ENCODE measurements around the gene SLX4IP. TPM values are rescaled to one million over a fixed set of nuclear protein-coding genes. Genes with fewer than 3 reads are reported as not detected.

Gene SLX4IP
- total and polyA plus RNA-seq, 2 donors (not counting 3 experiments of a cell fraction or from before 2014, with no cell fraction given), result 1.9 to 4.5 TPM

DNA sequence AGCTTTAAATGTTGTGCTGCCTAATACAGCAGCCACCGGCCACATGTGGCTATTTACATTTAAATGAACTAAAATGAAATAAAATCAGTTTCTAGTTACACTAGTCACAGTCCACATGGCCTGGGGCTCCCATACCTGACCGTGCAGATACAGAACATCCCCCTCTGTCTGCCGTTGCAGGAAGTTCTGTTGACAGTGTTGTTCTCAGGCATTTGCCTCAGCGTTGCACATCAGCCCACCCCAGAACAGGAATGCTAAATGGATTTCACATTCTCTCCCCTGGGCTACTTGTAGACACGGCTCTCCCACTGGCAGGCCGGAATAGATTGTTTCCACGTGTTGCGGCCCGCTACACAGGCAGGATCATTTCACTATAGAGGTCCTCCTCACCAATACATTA, 212.4 kb downstream of the SLX4IP start:
- no TSS peak for BruUV-seq (replicated peaks)
- DNase-seq (ENCODE audit: low read depth, low spot score), result no peak
- intact Hi-C loops (cut with micrococcal nuclease), result no loop called here
- H3K36me3 ChIP-seq (ENCODE audit: control insufficient read depth in 2 of 2, extremely low read depth in 1 of 2, insufficient read depth in 2 of 2, low read length in 2 of 2), result peaks cover 16 to 60% of the 10 kb centered on the region in 2 experiments
- H3K4me1 ChIP-seq (ENCODE audit: control insufficient read depth, extremely low read depth, insufficient read depth, low read length), result peaks cover 8% of the 10 kb centered on the region
- ChIA-PET CTCF (no interaction called here), POLR2A (no interaction called here)
- H3K4me3 ChIP-seq (replicated peaks in 1 of 3; ENCODE audit: insufficient read depth in 1 of 3, low read depth in 1 of 3, low read length in 3 of 3), result no peak overlapping the region
- no peaks in the 10 kb centered on the region for H4K20me1 ChIP-seq (replicated peaks; ENCODE audit: control insufficient read depth, extremely low read depth, insufficient read depth, low read length)
- no peaks in the 10 kb centered on the region for H3K9me3 ChIP-seq (replicated peaks; ENCODE audit: control insufficient read depth, insufficient read depth, low read length)
- no peak for FAIRE-seq
- H3K9me1 ChIP-seq (replicated peaks; ENCODE audit: control insufficient read depth, extremely low read depth, insufficient read depth, low read length), result no peaks in the 10 kb centered on the region
- H3K9ac ChIP-seq (replicated peaks; ENCODE audit: extremely low read depth, insufficient read depth, low read length), result no peak overlapping the region
- TF ChIP-seq JUN (IDR thresholded peaks at IDR 0.05; ENCODE audit: borderline replicate concordance, insufficient read depth, insufficient read length, low read depth) (no peak), POLR2AphosphoS5 (IDR thresholded peaks at IDR 0.05; ENCODE audit: insufficient read depth, low read depth, low read length) (no peak)
- TF ChIP-seq, protein P1, sequence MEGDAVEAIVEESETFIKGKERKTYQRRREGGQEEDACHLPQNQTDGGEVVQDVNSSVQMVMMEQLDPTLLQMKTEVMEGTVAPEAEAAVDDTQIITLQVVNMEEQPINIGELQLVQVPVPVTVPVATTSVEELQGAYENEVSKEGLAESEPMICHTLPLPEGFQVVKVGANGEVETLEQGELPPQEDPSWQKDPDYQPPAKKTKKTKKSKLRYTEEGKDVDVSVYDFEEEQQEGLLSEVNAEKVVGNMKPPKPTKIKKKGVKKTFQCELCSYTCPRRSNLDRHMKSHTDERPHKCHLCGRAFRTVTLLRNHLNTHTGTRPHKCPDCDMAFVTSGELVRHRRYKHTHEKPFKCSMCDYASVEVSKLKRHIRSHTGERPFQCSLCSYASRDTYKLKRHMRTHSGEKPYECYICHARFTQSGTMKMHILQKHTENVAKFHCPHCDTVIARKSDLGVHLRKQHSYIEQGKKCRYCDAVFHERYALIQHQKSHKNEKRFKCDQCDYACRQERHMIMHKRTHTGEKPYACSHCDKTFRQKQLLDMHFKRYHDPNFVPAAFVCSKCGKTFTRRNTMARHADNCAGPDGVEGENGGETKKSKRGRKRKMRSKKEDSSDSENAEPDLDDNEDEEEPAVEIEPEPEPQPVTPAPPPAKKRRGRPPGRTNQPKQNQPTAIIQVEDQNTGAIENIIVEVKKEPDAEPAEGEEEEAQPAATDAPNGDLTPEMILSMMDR (IDR thresholded peaks at IDR 0.05; ENCODE audit: extremely low read depth in 1 of 2, insufficient read depth in 1 of 2, low read depth in 1 of 2, low read length in 2 of 2), result peak in 1 of 2 donors; percentile 18
- H3K27me3 ChIP-seq (ENCODE audit: control insufficient read depth in 2 of 2, insufficient read depth in 2 of 2, low read length in 2 of 2), result no peaks in the 10 kb centered on the region
- no peak overlapping the region for H2AFZ ChIP-seq (ENCODE audit: low read depth, low read length)
- dilution Hi-C loops (cut with MboI; ENCODE audit: extremely low pct_ligation_motif_present, low sequenced_read_pairs), result no loop called here
- H3K27ac ChIP-seq (ENCODE audit: insufficient read depth, low read depth, low read length), result no peak overlapping the region
- no peaks in the 10 kb centered on the region for H3K79me2 ChIP-seq (ENCODE audit: control insufficient read depth, insufficient read depth, low read length)
- no peak overlapping the region for H3K4me2 ChIP-seq (ENCODE audit: insufficient read depth, low read length)

DNA sequence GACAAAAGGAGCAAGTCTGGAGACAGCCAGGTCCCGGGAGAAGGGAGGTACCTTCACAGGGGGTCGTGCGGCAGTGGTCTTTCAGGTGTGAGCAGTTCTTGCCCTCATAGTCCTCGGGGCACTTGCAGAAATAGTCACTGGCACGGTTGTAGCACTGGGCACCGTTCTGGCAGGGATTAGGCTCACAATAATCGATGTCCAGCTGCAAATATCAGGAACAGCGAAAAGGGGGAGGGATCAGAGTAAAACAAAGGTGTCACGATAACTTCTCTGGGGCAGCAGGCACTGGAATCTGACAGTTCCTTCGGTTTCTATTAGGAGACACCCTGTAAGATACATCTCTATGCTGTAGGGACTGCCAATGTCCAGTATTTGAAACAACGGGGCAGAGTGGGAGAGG, 212.8 kb downstream of the SLX4IP start:
- Histone ChIP-seq H4K20me1 (replicated peaks; ENCODE audit: control insufficient read depth, extremely low read depth, insufficient read depth, low read length) (no peaks in the 10 kb centered on the region), H3K9me3 (replicated peaks; ENCODE audit: control insufficient read depth, insufficient read depth, low read length) (no peaks in the 10 kb centered on the region), H3K4me2 (ENCODE audit: insufficient read depth, low read length) (no peak overlapping the region), H3K4me3 (replicated peaks in 1 of 3; ENCODE audit: insufficient read depth in 1 of 3, low read depth in 1 of 3, low read length in 3 of 3) (no peak overlapping the region), H3K27me3 (ENCODE audit: control insufficient read depth in 2 of 2, insufficient read depth in 2 of 2, low read length in 2 of 2) (no peaks in the 10 kb centered on the region), H3K36me3 (ENCODE audit: control insufficient read depth in 2 of 2, extremely low read depth in 1 of 2, insufficient read depth in 2 of 2, low read length in 2 of 2) (peaks cover 16 to 60% of the 10 kb centered on the region in 2 experiments), H2AFZ (ENCODE audit: low read depth, low read length) (no peak overlapping the region), H3K27ac (ENCODE audit: insufficient read depth, low read depth, low read length) (no peak overlapping the region), H3K79me2 (ENCODE audit: control insufficient read depth, insufficient read depth, low read length) (no peaks in the 10 kb centered on the region), H3K9me1 (replicated peaks; ENCODE audit: control insufficient read depth, extremely low read depth, insufficient read depth, low read length) (no peaks in the 10 kb centered on the region), H3K9ac (replicated peaks; ENCODE audit: extremely low read depth, insufficient read depth, low read length) (no peak overlapping the region), H3K4me1 (ENCODE audit: control insufficient read depth, extremely low read depth, insufficient read depth, low read length) (peaks cover 8% of the 10 kb centered on the region)
- no TSS peak for BruUV-seq (replicated peaks)
- ChIA-PET POLR2A (no interaction called here), CTCF (interaction anchor here (1.7 kb wide), 1 partner anchor 11 kb away, joined by 3 read pairs; no protein-coding TSS in a partner anchor)
- no peak for DNase-seq (ENCODE audit: low read depth, low spot score)
- FAIRE-seq, result no peak
- TF ChIP-seq FOS (IDR thresholded peaks at IDR 0.05; ENCODE audit: borderline replicate concordance, insufficient read depth, low read length) (no peak), POLR2A (IDR thresholded peaks at IDR 0.05; ENCODE audit: low read depth, low read length) (no peak), MYC (IDR thresholded peaks at IDR 0.05; ENCODE audit: low read depth, low read length) (no peak), EZH2 (IDR thresholded peaks at IDR 0.05; ENCODE audit: borderline replicate concordance, low read depth, low read length, severe bottlenecking) (no peak), JUN (IDR thresholded peaks at IDR 0.05; ENCODE audit: borderline replicate concordance, insufficient read depth, insufficient read length, low read depth) (no peak), GATA2 (IDR thresholded peaks at IDR 0.05; ENCODE audit: insufficient read depth, insufficient read length, low read depth, low read length) (no peak), POLR2AphosphoS5 (IDR thresholded peaks at IDR 0.05; ENCODE audit: insufficient read depth, low read depth, low read length) (no peak)
- TF ChIP-seq, protein P2, sequence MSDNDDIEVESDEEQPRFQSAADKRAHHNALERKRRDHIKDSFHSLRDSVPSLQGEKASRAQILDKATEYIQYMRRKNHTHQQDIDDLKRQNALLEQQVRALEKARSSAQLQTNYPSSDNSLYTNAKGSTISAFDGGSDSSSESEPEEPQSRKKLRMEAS (IDR thresholded peaks at IDR 0.05; ENCODE audit: insufficient read depth, insufficient read length), result no peak
- TF ChIP-seq, protein P1 (IDR thresholded peaks at IDR 0.05; ENCODE audit: extremely low read depth in 1 of 2, insufficient read depth in 1 of 2, low read depth in 1 of 2, low read length in 2 of 2), result no peak
- intact Hi-C loops (cut with micrococcal nuclease) (no loop called here), dilution Hi-C loops (cut with MboI; ENCODE audit: extremely low pct_ligation_motif_present, low sequenced_read_pairs) (no loop called here)
